Measurements from ENCODE around the gene RPA1. TPM values are rescaled to one million over a fixed set of nuclear protein-coding genes. Genes with fewer than 3 reads are reported as not detected.

RPA1 gene
- total RNA-seq, 1 experiment from 2014 or later, result 45.4 TPM

GRCh38 chr17:1919201-1919600 lies 89.4 kb downstream of the RPA1 start:
- Histone ChIP-seq H3K4me1 (no peaks in the 10 kb centered on the region), H3K27ac (no peak overlapping the region), H3K27me3 (no peaks in the 10 kb centered on the region), H3K4me3 (no peak overlapping the region), H3K36me3 (no peaks in the 10 kb centered on the region), H3K9me3 (replicated peaks) (no peaks in the 10 kb centered on the region)
- no peak for DNase-seq

GRCh38 chr17:1920948-1921351 lies 91.1 kb downstream of the RPA1 start:
- H3K27me3 ChIP-seq, result no peaks in the 10 kb centered on the region
- H3K36me3 ChIP-seq, result no peaks in the 10 kb centered on the region
- H3K4me3 ChIP-seq, result no peak overlapping the region
- no peaks in the 10 kb centered on the region for H3K4me1 ChIP-seq
- H3K27ac ChIP-seq, result no peak overlapping the region
- no peaks in the 10 kb centered on the region for H3K9me3 ChIP-seq (replicated peaks)
- DNase-seq, result no peak

GRCh38 chr17:1928976-1929375 lies 99.2 kb downstream of the RPA1 start:
- Histone ChIP-seq H3K27ac (no peak overlapping the region), H3K9me3 (replicated peaks) (no peaks in the 10 kb centered on the region), H3K4me3 (no peak overlapping the region), H3K36me3 (no peaks in the 10 kb centered on the region), H3K27me3 (peaks cover 7% of the 10 kb centered on the region; the same call in 1 of the 2 replicates), H3K4me1 (no peaks in the 10 kb centered on the region)
- no peak for DNase-seq

- Histone ChIP-seq H3K36me3 (no peaks in the 10 kb centered on the region), H3K27ac (no peak overlapping the region), H3K27me3 (peaks cover 7% of the 10 kb centered on the region; the same call in 1 of the 2 replicates), H3K4me1 (no peaks in the 10 kb centered on the region), H3K9me3 (replicated peaks) (no peaks in the 10 kb centered on the region), H3K4me3 (no peak overlapping the region)
- DNase-seq, result no peak
Measured at GRCh38 chr17:1930337-1930645, 100.5 kb downstream of the RPA1 start.

- no peaks in the 10 kb centered on the region for H3K36me3 ChIP-seq
- no peak overlapping the region for H3K4me3 ChIP-seq
- no peak overlapping the region for H3K27ac ChIP-seq
- H3K9me3 ChIP-seq (replicated peaks), result no peaks in the 10 kb centered on the region
- peaks cover 7% of the 10 kb centered on the region; the same call in 1 of the 2 replicates for H3K27me3 ChIP-seq
- no peaks in the 10 kb centered on the region for H3K4me1 ChIP-seq
- DNase-seq, result peak; percentile 47 to 53
Measured at GRCh38 chr17:1931844-1932579, 102.2 kb downstream of the RPA1 start.

- Histone ChIP-seq H3K4me1 (no peaks in the 10 kb centered on the region), H3K36me3 (no peaks in the 10 kb centered on the region), H3K27me3 (peaks cover 7% of the 10 kb centered on the region; the same call in 1 of the 2 replicates), H3K27ac (no peak overlapping the region), H3K9me3 (replicated peaks) (no peaks in the 10 kb centered on the region), H3K4me3 (no peak overlapping the region)
- no peak for DNase-seq
Measured at GRCh38 chr17:1933875-1934715, 104.3 kb downstream of the RPA1 start.

GRCh38 chr17:1934901-1935300 lies 105.1 kb downstream of the RPA1 start:
- no peaks in the 10 kb centered on the region for H3K36me3 ChIP-seq
- no peaks in the 10 kb centered on the region for H3K9me3 ChIP-seq (replicated peaks)
- DNase-seq, result no peak
- no peaks in the 10 kb centered on the region for H3K4me1 ChIP-seq
- H3K27me3 ChIP-seq, result peaks cover 3% of the 10 kb centered on the region; the same call in 1 of the 2 replicates
- H3K27ac ChIP-seq, result no peak overlapping the region
- H3K4me3 ChIP-seq, result no peak overlapping the region

GRCh38 chr17:1936766-1937165 lies 107.0 kb downstream of the RPA1 start:
- Histone ChIP-seq H3K36me3 (no peaks in the 10 kb centered on the region), H3K27me3 (no peaks in the 10 kb centered on the region; the same call in 1 of the 2 replicates), H3K27ac (no peak overlapping the region), H3K4me1 (peaks cover 18% of the 10 kb centered on the region), H3K4me3 (no peak overlapping the region), H3K9me3 (replicated peaks) (no peaks in the 10 kb centered on the region)
- no peak for DNase-seq

- no peak overlapping the region for H3K4me3 ChIP-seq
- no peaks in the 10 kb centered on the region for H3K9me3 ChIP-seq (replicated peaks)
- no peak overlapping the region for H3K27ac ChIP-seq
- H3K27me3 ChIP-seq, result no peaks in the 10 kb centered on the region; the same call in 1 of the 2 replicates
- no peak for DNase-seq
- no peaks in the 10 kb centered on the region for H3K36me3 ChIP-seq
- peaks cover 18% of the 10 kb centered on the region for H3K4me1 ChIP-seq
Measured at GRCh38 chr17:1937461-1937860, 107.7 kb downstream of the RPA1 start.

- Histone ChIP-seq H3K4me1 (peaks cover 18% of the 10 kb centered on the region), H3K36me3 (no peaks in the 10 kb centered on the region), H3K9me3 (replicated peaks) (no peaks in the 10 kb centered on the region), H3K27ac (peak overlapping the region; percentile 65), H3K4me3 (peak overlapping the region; percentile 36), H3K27me3 (no peaks in the 10 kb centered on the region; the same call in 1 of the 2 replicates)
- peak; percentile 74 to 84 for DNase-seq
Measured at GRCh38 chr17:1939981-1940809, 110.4 kb downstream of the RPA1 start.

GRCh38 chr17:1940810-1941185 lies 111.0 kb downstream of the RPA1 start:
- no peak for DNase-seq
- H3K4me1 ChIP-seq, result peaks cover 18% of the 10 kb centered on the region
- no peaks in the 10 kb centered on the region; the same call in 1 of the 2 replicates for H3K27me3 ChIP-seq

GRCh38 chr17:1941272-1942065 lies 111.7 kb downstream of the RPA1 start:
- H3K9me3 ChIP-seq (replicated peaks), result no peaks in the 10 kb centered on the region
- H3K27ac ChIP-seq, result no peak overlapping the region
- H3K4me1 ChIP-seq, result peaks cover 18% of the 10 kb centered on the region
- H3K4me3 ChIP-seq, result no peak overlapping the region
- H3K27me3 ChIP-seq, result no peaks in the 10 kb centered on the region; the same call in 1 of the 2 replicates
- H3K36me3 ChIP-seq, result no peaks in the 10 kb centered on the region
- no peak for DNase-seq

More at GRCh38 chr17:1940810-1941185, 111.0 kb downstream of the RPA1 start:
- H3K27ac ChIP-seq, result no peak overlapping the region
- no peaks in the 10 kb centered on the region for H3K9me3 ChIP-seq (replicated peaks)
- no peak overlapping the region for H3K4me3 ChIP-seq
- no peaks in the 10 kb centered on the region for H3K36me3 ChIP-seq

GRCh38 chr17:1942066-1942365 lies 112.2 kb downstream of the RPA1 start:
- H3K27me3 ChIP-seq, result no peaks in the 10 kb centered on the region; the same call in 1 of the 2 replicates
- no peaks in the 10 kb centered on the region for H3K36me3 ChIP-seq
- H3K9me3 ChIP-seq (replicated peaks), result no peaks in the 10 kb centered on the region
- no peak for DNase-seq
- no peak overlapping the region for H3K27ac ChIP-seq
- no peak overlapping the region for H3K4me3 ChIP-seq
- peaks cover 18% of the 10 kb centered on the region for H3K4me1 ChIP-seq
